IgD-negative memory B cell (primary cell): ENCODE data around the gene SIRPA. TPM values are rescaled to one million over a fixed set of nuclear protein-coding genes. Genes with fewer than 3 reads are reported as not detected.

Source experiments
- H3K27ac Mint-ChIP-seq, 3 donors: one replicate each; pipeline ENCODE4 v1.8.0; 2020 to 2022; ENCODE audit warnings: mild to moderate bottlenecking in 3 of 3, mixed read lengths in 3 of 3, moderate library complexity in 1 of 3
- H3K27me3 Mint-ChIP-seq: one replicate; pipeline ENCODE4 v1.8.0; 2021; ENCODE audit warnings: mixed read lengths
- H3K36me3 Mint-ChIP-seq: one replicate; pipeline ENCODE4 v1.8.0; 2020; ENCODE audit warnings: mild to moderate bottlenecking, mixed read lengths
- H3K4me1 Mint-ChIP-seq, 3 donors: one replicate each; pipeline ENCODE4 v1.8.0; 2020 to 2022; ENCODE audit warnings: mixed read lengths in 3 of 3, mild to moderate bottlenecking in 1 of 3
- H3K4me3 Mint-ChIP-seq, 4 donors: one replicate each; pipeline ENCODE4 v1.8.0; 2020 to 2022; ENCODE audit warnings: mild to moderate bottlenecking in 4 of 4, mixed read lengths in 4 of 4, moderate library complexity in 3 of 4
- H3K9me3 Mint-ChIP-seq, 3 donors: one replicate each; pipeline ENCODE4 v1.8.0; 2020 to 2021; ENCODE audit warnings: mixed read lengths in 3 of 3, mild to moderate bottlenecking in 1 of 3
- polyA plus RNA-seq: library from polyadenylated mRNA; unstranded; fragments of 300-500 nt; fragmentation: Illumina TruSeq; gene quantifications from one replicate; pipeline ENCODE4 v1.2.3, GENCODE V29; 2021

The SIRPA gene
- polyA plus RNA-seq, 1 donor from 2014 or later = 0.26 TPM

DNA sequence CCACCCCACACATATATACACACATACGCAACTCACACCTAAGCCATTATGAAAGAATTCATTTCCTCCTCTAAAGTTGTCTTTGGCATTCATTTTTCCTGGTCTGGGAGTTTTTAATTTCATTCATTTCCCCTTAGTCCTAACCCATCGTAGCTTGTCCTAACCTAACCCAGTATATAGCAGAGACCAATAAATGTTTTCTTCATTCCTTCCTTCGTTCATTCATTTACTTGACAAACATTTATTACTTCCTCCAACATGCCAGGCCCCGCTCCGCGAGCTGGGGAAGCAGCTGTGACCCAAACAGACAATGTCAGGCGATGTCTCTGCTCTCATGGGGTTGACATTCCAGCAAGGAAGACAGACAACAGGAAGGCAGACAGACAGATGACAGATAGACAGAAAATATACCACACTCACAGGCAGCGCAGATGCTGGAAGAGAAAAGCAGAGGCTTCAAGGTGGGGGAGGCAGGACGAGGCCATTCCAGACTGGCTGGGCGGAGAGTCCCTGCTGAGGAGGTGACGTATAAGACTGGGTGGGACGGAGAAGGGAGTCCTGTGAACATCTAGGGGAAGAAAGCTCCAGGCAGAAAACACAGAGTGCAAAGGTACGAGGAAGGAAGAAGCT, 33.7 kb upstream of the SIRPA start:
- H3K9me3 Mint-ChIP-seq = no peaks in the 10 kb centered on the region
- H3K27me3 Mint-ChIP-seq = peaks cover 10% of the 10 kb centered on the region
- H3K36me3 Mint-ChIP-seq = no peaks in the 10 kb centered on the region
- H3K4me1 Mint-ChIP-seq = peaks cover under 1 to 6% (median 1%) of the 10 kb centered on the region in 3 donors
- H3K4me3 Mint-ChIP-seq = no peak overlapping the region
- no peak overlapping the region for H3K27ac Mint-ChIP-seq

DNA sequence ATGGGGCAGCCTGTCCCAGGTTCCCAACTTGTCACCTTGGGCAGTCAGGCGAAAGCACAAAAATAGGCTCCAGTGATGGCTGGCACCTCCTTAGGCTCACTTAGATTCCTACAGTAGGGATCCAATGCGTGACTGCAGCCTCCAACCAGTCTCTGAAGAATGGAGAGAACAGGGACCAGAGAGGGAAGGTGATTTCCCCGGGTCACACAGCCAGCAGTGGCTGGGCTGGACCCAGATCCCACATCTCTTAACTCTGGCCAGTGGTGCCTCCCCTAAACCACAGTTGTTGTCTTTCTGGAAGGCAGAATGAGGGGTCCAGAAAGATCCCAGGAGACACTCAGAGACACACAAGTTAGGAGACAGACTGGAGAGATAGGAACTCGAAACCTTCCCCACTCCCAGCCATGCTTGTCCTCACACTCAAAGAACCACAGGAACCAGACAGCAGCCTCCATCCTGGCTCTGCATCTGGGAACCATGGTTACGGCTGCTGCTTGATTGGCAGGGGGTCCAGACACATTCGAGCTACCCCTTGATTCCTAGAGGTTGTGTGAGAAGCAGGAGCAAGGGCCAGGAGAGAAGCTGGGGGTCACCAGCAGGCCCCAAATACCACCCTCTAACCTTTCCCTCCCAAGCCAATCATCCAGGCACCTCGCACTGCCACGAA, 33.1 kb upstream of the SIRPA start:
- H3K36me3 Mint-ChIP-seq = no peaks in the 10 kb centered on the region
- no peaks in the 10 kb centered on the region for H3K9me3 Mint-ChIP-seq
- H3K27me3 Mint-ChIP-seq = peaks cover 13% of the 10 kb centered on the region
- peaks cover 0 to 4% (median 3%) of the 10 kb centered on the region in 3 donors for H3K4me1 Mint-ChIP-seq
- no peak overlapping the region for H3K27ac Mint-ChIP-seq
- H3K4me3 Mint-ChIP-seq = no peak overlapping the region

GRCh38 chr20:1862663-1863053, 32.5 kb upstream of the SIRPA start:
- Mint-ChIP-seq H3K4me3 (no peak overlapping the region), H3K27ac (peak overlapping the region in 1 of 3 donors; percentile 39), H3K36me3 (no peaks in the 10 kb centered on the region), H3K4me1 (peaks cover 0 to 8% (median 7%) of the 10 kb centered on the region in 3 donors), H3K9me3 (no peaks in the 10 kb centered on the region), H3K27me3 (peaks cover 17% of the 10 kb centered on the region)

DNA sequence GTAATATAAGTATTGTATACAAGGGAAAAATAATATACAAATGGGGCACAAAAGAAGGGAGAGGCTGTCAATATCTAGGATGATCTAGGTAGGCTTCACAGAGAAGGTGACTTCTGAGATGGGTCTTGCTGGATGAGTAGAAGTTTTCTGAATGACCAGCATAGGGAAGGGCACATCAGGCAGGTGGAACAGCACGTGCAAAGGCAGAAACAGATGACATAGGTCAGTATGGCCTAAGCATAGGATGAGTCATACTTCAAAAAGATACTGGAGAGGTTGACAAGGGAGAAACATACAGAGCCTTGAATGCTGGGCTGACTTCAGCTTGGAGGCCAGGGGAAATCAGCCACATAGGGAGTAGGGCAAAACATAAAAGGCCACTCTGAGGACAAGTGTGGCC, 31.9 kb upstream of the SIRPA start:
- Mint-ChIP-seq H3K27ac (no peak overlapping the region), H3K27me3 (peaks cover 17% of the 10 kb centered on the region), H3K4me3 (no peak overlapping the region), H3K36me3 (no peaks in the 10 kb centered on the region), H3K9me3 (no peaks in the 10 kb centered on the region), H3K4me1 (peaks cover 0 to 8% (median 6%) of the 10 kb centered on the region in 3 donors)

- H3K4me3 Mint-ChIP-seq = no peak overlapping the region
- H3K4me1 Mint-ChIP-seq = peaks cover 18 to 32% (median 20%) of the 10 kb centered on the region in 3 donors
- no peaks in the 10 kb centered on the region for H3K36me3 Mint-ChIP-seq
- no peak overlapping the region for H3K27ac Mint-ChIP-seq
- no peaks in the 10 kb centered on the region for H3K9me3 Mint-ChIP-seq
- peaks cover 14% of the 10 kb centered on the region for H3K27me3 Mint-ChIP-seq
Observed at GRCh38 chr20:1866834-1867233, 28.4 kb upstream of the SIRPA start.

DNA sequence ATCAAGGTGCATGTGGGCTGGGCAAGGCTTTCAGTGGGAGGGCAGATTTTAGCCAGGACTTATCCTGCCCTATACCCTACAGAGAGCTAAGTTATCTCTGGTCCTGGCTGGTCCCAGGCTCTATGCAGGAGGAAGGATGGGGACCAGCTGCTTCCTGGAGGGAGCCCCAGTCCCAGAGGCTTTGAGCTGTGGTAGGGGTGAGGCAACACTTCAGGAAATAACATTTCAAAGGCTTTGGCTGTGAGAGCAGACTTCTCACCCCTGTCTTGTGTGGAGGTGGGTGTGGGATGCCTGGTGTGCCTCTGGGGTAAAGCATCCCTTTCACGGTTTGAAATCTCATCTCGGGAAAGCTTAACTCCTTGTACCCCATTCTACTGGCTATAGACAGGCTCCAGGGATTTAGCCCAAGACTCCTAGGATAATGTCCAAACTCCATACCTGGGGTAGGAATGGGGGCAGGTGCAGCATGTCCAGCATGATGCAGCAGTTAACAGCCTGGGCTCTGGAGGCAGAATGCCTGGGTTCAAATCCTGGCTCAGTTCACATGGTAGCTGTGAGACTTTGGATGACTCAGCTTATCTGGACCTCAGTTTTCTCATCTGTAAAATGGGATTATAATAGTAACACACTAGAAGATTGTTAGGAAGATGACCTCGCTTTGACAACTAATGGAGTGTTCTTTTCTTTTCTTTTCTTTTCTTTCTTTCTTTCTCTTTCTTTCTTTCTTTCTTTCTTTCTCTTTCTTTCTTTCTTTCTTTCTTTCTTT, 27.5 kb upstream of the SIRPA start:
- peaks cover 12% of the 10 kb centered on the region for H3K27me3 Mint-ChIP-seq
- H3K36me3 Mint-ChIP-seq = no peaks in the 10 kb centered on the region
- peak overlapping the region in 1 of 3 donors; percentile 54 for H3K27ac Mint-ChIP-seq
- H3K9me3 Mint-ChIP-seq = no peaks in the 10 kb centered on the region
- H3K4me3 Mint-ChIP-seq = no peak overlapping the region
- peaks cover 18 to 32% (median 21%) of the 10 kb centered on the region in 3 donors for H3K4me1 Mint-ChIP-seq

- H3K9me3 Mint-ChIP-seq = no peaks in the 10 kb centered on the region
- H3K4me1 Mint-ChIP-seq = peaks cover 18 to 32% (median 25%) of the 10 kb centered on the region in 3 donors
- no peaks in the 10 kb centered on the region for H3K36me3 Mint-ChIP-seq
- no peak overlapping the region for H3K4me3 Mint-ChIP-seq
- H3K27me3 Mint-ChIP-seq = peaks cover 7% of the 10 kb centered on the region
- H3K27ac Mint-ChIP-seq = peak overlapping the region in 1 of 3 donors; percentile 57
Observed at GRCh38 chr20:1868856-1869255, 26.4 kb upstream of the SIRPA start.

- Mint-ChIP-seq H3K36me3 (no peaks in the 10 kb centered on the region), H3K4me3 (peak overlapping the region in 1 of 4 donors; percentile 71), H3K9me3 (no peaks in the 10 kb centered on the region), H3K4me1 (peaks cover 18 to 32% (median 25%) of the 10 kb centered on the region in 3 donors), H3K27ac (peak overlapping the region; percentile 4 to 91 (median 87)), H3K27me3 (peaks cover 8% of the 10 kb centered on the region)
Observed at GRCh38 chr20:1870323-1870722, 24.9 kb upstream of the SIRPA start.

- H3K4me3 Mint-ChIP-seq = peak overlapping the region in 3 of 4 donors; percentile 0 to 38 (median 5)
- H3K4me1 Mint-ChIP-seq = peaks cover 18 to 32% (median 24%) of the 10 kb centered on the region in 3 donors
- peak overlapping the region; percentile 4 to 91 (median 87) for H3K27ac Mint-ChIP-seq
- H3K36me3 Mint-ChIP-seq = no peaks in the 10 kb centered on the region
- peaks cover 8% of the 10 kb centered on the region for H3K27me3 Mint-ChIP-seq
- no peaks in the 10 kb centered on the region for H3K9me3 Mint-ChIP-seq
Observed at GRCh38 chr20:1870792-1871550, 24.2 kb upstream of the SIRPA start.

- H3K27me3 Mint-ChIP-seq = peaks cover 5% of the 10 kb centered on the region
- H3K36me3 Mint-ChIP-seq = no peaks in the 10 kb centered on the region
- H3K4me1 Mint-ChIP-seq = peaks cover 18 to 32% (median 24%) of the 10 kb centered on the region in 3 donors
- H3K27ac Mint-ChIP-seq = peak overlapping the region; percentile 4 to 91 (median 87)
- H3K9me3 Mint-ChIP-seq = no peaks in the 10 kb centered on the region
- no peak overlapping the region for H3K4me3 Mint-ChIP-seq
Observed at GRCh38 chr20:1871807-1872458, 23.3 kb upstream of the SIRPA start.

- Mint-ChIP-seq H3K27ac (peak overlapping the region in 1 of 3 donors; percentile 25), H3K9me3 (no peaks in the 10 kb centered on the region), H3K4me1 (peaks cover 18 to 27% (median 20%) of the 10 kb centered on the region in 3 donors), H3K36me3 (no peaks in the 10 kb centered on the region), H3K27me3 (peaks cover 1% of the 10 kb centered on the region), H3K4me3 (peak overlapping the region in 1 of 4 donors; percentile 35)
Observed at GRCh38 chr20:1872459-1873097, 22.6 kb upstream of the SIRPA start.

DNA sequence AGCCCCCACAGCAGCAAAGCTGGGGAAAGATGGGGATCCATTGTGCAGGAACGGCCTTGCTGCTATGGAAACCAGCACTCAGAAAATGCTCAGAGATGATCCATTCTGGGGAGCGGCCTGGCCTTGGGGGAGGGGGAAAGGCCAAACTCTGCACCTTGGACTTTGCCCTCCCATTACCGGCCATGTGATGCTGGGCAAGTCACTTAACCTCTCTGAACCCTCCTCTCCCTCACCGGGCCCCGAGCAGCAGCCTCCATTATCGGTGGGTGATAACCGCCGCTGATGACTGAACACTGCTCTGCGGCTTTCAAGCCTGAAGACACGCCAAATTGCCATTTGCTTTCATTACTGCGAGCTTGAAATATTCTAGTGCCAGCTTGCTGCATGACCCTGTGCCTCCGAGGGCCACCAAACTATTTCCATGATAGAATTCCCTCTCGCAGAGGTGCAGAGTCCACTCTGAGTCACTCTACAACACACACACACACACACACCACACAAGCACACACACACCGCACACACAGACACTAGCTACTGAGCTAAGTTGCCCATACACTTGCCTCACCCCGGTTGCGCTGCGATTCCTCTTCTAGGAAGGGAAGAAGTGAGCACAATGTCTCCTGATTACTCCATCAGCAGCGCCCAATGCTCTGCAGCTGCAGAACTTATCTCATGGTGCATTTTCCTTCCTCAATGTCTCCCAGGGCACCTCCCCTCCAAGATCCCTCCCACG, 20.6 kb upstream of the SIRPA start:
- H3K27ac Mint-ChIP-seq = peak overlapping the region in 1 of 3 donors; percentile 2
- H3K4me1 Mint-ChIP-seq = peaks cover 21 to 31% (median 24%) of the 10 kb centered on the region in 3 donors
- peaks cover 1% of the 10 kb centered on the region for H3K27me3 Mint-ChIP-seq
- no peak overlapping the region for H3K4me3 Mint-ChIP-seq
- no peaks in the 10 kb centered on the region for H3K9me3 Mint-ChIP-seq
- no peaks in the 10 kb centered on the region for H3K36me3 Mint-ChIP-seq

DNA sequence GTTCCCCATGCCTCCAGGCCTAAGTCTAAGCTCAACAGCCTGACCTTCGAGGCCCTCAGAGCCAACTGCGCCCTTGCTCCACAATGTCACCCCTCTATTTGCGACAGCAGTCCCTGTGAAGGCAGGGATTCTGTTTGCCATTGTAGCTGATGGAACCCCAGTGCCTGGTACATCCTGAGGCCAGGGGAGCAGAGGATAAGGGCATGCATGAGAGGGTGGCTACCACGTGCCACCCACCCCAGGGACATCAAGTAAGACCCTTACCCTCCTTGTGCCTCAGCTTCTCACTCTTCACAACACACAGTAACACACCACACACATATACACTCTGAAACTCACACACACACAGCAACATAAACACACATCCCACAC, 20.0 kb upstream of the SIRPA start:
- Mint-ChIP-seq H3K4me1 (peaks cover 15 to 28% (median 27%) of the 10 kb centered on the region in 3 donors), H3K4me3 (no peak overlapping the region), H3K27ac (peak overlapping the region in 1 of 3 donors; percentile 2), H3K9me3 (no peaks in the 10 kb centered on the region), H3K36me3 (no peaks in the 10 kb centered on the region), H3K27me3 (peaks cover 1% of the 10 kb centered on the region)
